Thoracic aorta (tissue), 2 donors: ENCODE results near the gene ST6GAL1. TPM values are rescaled to one million over a fixed set of nuclear protein-coding genes. Genes with fewer than 3 reads are reported as not detected.

Experiments used
- ATAC-seq: fragments of 150-250 bp; one replicate; pipeline ENCODE4 v1.8.0; 2017; ENCODE audit warnings: low read depth; ENCODE audit not compliant: insufficient number of reproducible peaks, low FRiP score
- DNase-seq: peaks from one replicate; pipeline ENCODE4 v3.0.0-alpha.2; 2020; ENCODE audit warnings: low spot score
- H3K27ac ChIP-seq, 2 donors: fragments of 200-600 bp; sonication (generic); 1 replicate in 1 of 2; 2 replicates in 1 of 2; pipeline ENCODE4 v1.5.1; 2016; ENCODE audit warnings: mild to moderate bottlenecking in 2 of 2, moderate library complexity in 2 of 2
- H3K27me3 ChIP-seq: fragments of 200-600 bp; sonication (generic); replicated peaks from 2 replicates; pipeline ENCODE4 v1.6.0; 2016; ENCODE audit warnings: mild to moderate bottlenecking; ENCODE audit not compliant: insufficient read depth
- H3K36me3 ChIP-seq: fragments of 200-600 bp; sonication (generic); one replicate; pipeline ENCODE4 v1.5.1; 2016
- H3K4me1 ChIP-seq, 2 donors: fragments of 200-600 bp; sonication (generic); 1 replicate in 1 of 2; 2 replicates in 1 of 2; pipeline versions ENCODE4 v1.5.1 to v1.6.0; 2016; ENCODE audit warnings: low read depth in 2 of 2, mild to moderate bottlenecking in 1 of 2; ENCODE audit not compliant: control insufficient read depth in 1 of 2
- H3K4me3 ChIP-seq: fragments of 200-600 bp; sonication (generic); 2 replicates; pipeline ENCODE4 v1.5.1; 2016; ENCODE audit warnings: mild to moderate bottlenecking
- H3K9me3 ChIP-seq: fragments of 200-600 bp; sonication (generic); 2 replicates; pipeline ENCODE4 v1.5.1; 2016
- CTCF ChIP-seq: fragments of 200-600 bp; sonication (generic); IDR thresholded peaks from one replicate; pipeline ENCODE4 v1.5.1; 2019; ENCODE audit warnings: antibody characterized with exemption
- total RNA-seq, 2 donors: library from RNA; depleted of rRNA; stranded (reverse); fragments of >200 nt; gene quantifications; one replicate each; pipeline versions ENCODE4 v1.1.0 to v1.2.3, GENCODE V29; 2016

Gene ST6GAL1
- total RNA-seq, 2 donors from 2014 or later: 89.5 to 141 TPM

- DNase-seq (no peak), ATAC-seq (no peak)
- TF ChIP-seq CTCF: no peak
- Histone ChIP-seq H3K27me3 (no peaks in the 10 kb centered on the region), H3K9me3 (no peaks in the 10 kb centered on the region), H3K36me3 (no peaks in the 10 kb centered on the region), H3K27ac (peak overlapping the region; percentile 89 to 94), H3K4me1 (peaks cover 11 to 33% of the 10 kb centered on the region in 2 donors), H3K4me3 (peak overlapping the region; percentile 95)
Observed at GRCh38 chr3:186932281-186933181, 2.2 kb downstream of the ST6GAL1 start.

GRCh38 chr3:186933816-186934215 lies 3.5 kb downstream of the ST6GAL1 start:
- Histone ChIP-seq H3K27ac (peak overlapping the region; percentile 89 to 94), H3K4me3 (no peak overlapping the region), H3K27me3 (no peaks in the 10 kb centered on the region), H3K9me3 (no peaks in the 10 kb centered on the region), H3K4me1 (peaks cover 13 to 46% of the 10 kb centered on the region in 2 donors), H3K36me3 (no peaks in the 10 kb centered on the region)
- DNase-seq (no peak), ATAC-seq (no peak)
- TF ChIP-seq CTCF: no peak

- H3K27ac ChIP-seq: no peak overlapping the region
- no peaks in the 10 kb centered on the region for H3K27me3 ChIP-seq
- no peak for ATAC-seq
Observed at GRCh38 chr3:186935133-186935532, 4.8 kb downstream of the ST6GAL1 start.

GRCh38 chr3:186937017-186937875 lies 6.9 kb downstream of the ST6GAL1 start:
- no peaks in the 10 kb centered on the region for H3K27me3 ChIP-seq
- DNase-seq (no peak), ATAC-seq (no peak)
- H3K27ac ChIP-seq: peak overlapping the region; percentile 33 to 64
- H3K4me3 ChIP-seq: no peak overlapping the region
- no peaks in the 10 kb centered on the region for H3K9me3 ChIP-seq
- TF ChIP-seq CTCF: no peak
- no peaks in the 10 kb centered on the region for H3K36me3 ChIP-seq
- H3K4me1 ChIP-seq: peaks cover 40 to 75% of the 10 kb centered on the region in 2 donors

More at GRCh38 chr3:186935133-186935532, 4.8 kb downstream of the ST6GAL1 start:
- Histone ChIP-seq H3K4me3 (no peak overlapping the region), H3K4me1 (peaks cover 21 to 55% of the 10 kb centered on the region in 2 donors), H3K9me3 (no peaks in the 10 kb centered on the region), H3K36me3 (no peaks in the 10 kb centered on the region)
- no peak for DNase-seq
- TF ChIP-seq CTCF: no peak

- Histone ChIP-seq H3K4me3 (no peak overlapping the region), H3K27ac (peak overlapping the region; percentile 57 to 64), H3K4me1 (peaks cover 38 to 68% of the 10 kb centered on the region in 2 donors), H3K27me3 (no peaks in the 10 kb centered on the region), H3K36me3 (peaks cover 3% of the 10 kb centered on the region), H3K9me3 (no peaks in the 10 kb centered on the region)
- ATAC-seq (peak; percentile 66), DNase-seq (no peak)
- TF ChIP-seq CTCF: no peak
Observed at GRCh38 chr3:186938716-186939115, 8.4 kb downstream of the ST6GAL1 start.
